NCI-H2227 treated with DMSO at 0.1 percent for 48 hours (cell line): Measurements from ENCODE around the gene SH2D3C.
"Not testable (repeated sequence)": the region's sequence is repeated elsewhere in the genome, so short reads cannot be mapped to it uniquely, and the experiment has no call there.

ENCODE experiments used
- DNase-seq: peaks from one replicate; lab custom pipeline; 2025; lab: John Stamatoyannopoulos, UW

Gene SH2D3C

GRCh38 chr9:127785023-127785932, 6.8 kb upstream of the SH2D3C start:
- peak; percentile 74 for DNase-seq

GRCh38 chr9:127783111-127784008, 4.9 kb upstream of the SH2D3C start:
- DNase-seq, result no peak

DNA sequence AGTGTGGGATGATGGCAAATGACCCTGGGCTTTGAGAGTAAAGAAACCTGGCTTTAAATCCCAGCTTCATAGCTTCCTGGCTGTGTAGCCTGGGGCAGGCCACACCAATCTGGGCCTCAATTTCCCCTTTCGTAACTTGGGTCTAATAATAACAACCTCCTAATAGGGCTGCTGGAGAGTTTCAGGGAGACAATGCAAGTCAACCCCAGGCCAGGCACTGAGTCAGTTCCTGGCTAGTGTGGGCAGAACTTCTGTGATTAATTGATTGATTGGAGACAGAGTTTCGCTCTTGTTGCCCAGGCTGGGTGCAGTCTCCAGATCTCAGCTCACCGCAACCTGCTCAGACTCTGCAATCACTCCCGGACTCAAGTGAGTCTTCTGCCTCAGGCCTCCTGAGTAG, 3.3 kb upstream of the SH2D3C start:
- DNase-seq, result no peak

DNA sequence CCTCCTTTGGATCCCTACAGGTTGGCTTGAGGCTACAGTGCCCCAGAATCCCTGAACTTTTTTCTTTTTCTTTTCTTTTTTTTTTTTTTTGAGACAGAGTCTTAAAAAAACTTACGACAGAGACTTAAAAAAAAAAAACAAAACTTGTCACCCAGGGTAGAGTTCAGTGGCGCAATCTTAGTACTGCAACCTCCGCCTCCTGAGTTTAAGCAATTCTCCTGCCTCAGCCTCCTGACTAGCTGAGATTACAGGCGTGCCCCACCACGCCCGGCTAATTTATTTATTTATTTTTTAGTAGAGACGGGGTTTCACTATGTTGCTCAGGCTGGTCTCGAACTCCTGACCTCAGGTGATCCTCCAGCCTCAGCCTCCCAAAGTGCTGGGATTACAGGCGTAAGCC, 2.4 kb upstream of the SH2D3C start:
- not testable (repeated sequence) for DNase-seq

GRCh38 chr9:127780126-127780885, 1.8 kb upstream of the SH2D3C start:
- no peak for DNase-seq

DNA sequence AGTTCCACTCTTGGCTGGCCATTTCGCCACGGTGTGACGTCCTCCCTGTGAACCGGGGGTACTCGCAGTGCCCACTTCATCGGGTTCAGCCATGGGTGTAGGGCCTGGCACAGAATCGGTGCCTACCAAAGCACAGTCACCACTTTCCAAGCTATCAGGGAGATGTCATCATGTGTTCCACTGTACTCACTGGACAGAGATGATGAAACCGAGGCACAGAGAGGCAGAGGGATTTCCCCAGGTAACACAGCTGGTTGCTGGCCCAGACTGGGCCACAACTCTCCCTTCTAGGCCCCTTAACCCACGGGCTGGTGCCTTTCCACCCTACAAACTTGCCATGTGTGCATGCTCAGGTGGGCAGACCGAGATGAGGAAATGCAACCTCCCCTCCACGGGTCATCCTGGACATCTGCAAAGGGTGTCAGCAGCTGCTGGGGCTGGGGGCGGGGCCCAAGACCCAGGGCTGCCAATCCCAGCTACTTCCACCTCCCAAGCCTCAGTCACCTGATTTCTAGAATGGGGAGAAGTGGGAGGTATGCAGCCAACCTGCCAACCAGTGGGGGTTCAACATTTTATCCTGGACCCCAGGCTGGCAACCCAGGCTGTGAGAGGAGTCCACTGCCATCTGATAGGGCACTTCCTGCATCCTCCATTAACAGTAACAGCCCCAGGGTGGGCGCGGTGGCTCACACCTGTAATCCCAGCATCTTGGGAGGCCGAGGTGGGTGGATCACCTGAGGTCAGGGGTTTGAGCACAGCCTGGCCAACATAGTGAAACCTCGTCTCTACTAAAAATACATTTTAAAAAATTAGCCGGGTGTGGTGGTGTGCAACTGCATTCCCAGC, 893 bp upstream of the SH2D3C start:
- DNase-seq, result no peak

GRCh38 chr9:127777368-127777980, 992 bp downstream of the SH2D3C start:
- no peak for DNase-seq

GRCh38 chr9:127776924-127777289, 1.6 kb downstream of the SH2D3C start:
- no peak for DNase-seq

DNA sequence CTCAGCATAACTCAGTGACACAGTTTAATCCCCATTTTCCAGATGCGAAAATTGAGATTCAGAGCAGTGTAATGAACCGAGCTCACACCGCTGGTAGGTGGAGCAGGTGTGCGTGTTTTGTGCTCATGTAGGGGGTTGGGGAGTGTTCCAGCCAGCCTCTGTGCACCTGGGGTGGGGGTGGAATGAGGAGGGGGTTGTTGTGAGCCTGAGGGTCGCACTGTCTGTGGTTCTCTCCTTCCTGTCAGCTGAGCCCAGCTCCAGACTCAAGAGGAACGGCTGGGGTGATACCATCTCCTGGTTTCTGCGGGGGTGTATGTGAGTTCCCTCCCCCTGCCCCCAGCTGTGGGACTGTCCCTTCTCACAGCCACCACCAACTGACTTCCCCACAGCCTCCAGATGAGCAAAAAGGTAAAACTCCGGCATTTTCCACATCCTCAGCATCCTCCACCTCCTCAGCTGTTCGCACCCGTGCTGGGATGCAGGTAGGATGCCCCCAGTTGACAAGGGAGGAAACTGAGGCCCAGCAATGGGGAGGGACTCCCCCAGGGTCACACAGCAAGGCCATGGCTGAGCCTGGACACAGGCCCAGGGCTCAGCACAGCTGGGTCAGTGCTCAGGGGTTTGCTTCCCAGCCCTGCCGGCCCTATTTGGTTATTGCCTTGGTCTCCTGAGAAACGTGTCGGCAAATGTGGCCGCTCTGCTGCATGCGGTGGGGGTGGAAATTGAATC, 2.1 kb downstream of the SH2D3C start:
- DNase-seq, result no peak

GRCh38 chr9:127773981-127774380, 4.5 kb downstream of the SH2D3C start:
- DNase-seq, result no peak

- DNase-seq, result no peak
These were observed 5.2 kb downstream of the SH2D3C start for GRCh38 chr9:127773272-127773671.

- DNase-seq, result no peak
These were observed 5.9 kb downstream of the SH2D3C start for GRCh38 chr9:127772603-127773002.

- DNase-seq, result no peak
These were observed 6.8 kb downstream of the SH2D3C start for GRCh38 chr9:127771570-127772189.

- peak; percentile 96 for DNase-seq
These were observed 7.4 kb downstream of the SH2D3C start for GRCh38 chr9:127770905-127771569.

GRCh38 chr9:127770583-127770904, 7.9 kb downstream of the SH2D3C start:
- DNase-seq, result no peak

- no peak for DNase-seq
These were observed 8.4 kb downstream of the SH2D3C start for GRCh38 chr9:127769929-127770582.

DNA sequence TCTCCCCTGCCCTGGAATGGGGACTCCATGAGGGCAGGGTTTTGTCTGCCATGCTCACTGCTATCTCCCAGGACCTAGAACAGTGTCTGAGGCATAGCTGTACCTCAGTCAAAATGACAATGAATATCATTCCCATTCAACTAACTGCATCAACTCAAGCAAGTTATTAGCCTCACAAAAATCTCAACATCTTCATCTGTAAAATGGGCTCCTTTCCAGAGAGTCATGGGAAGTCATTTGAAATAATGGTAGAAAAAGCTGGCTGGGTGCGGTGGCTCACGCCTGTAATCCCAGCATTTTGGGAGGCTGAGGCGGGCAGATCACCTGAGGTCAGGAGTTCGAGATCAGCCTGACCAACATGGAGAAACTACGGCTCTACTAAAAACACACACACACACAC, 9.4 kb downstream of the SH2D3C start:
- no peak for DNase-seq

GRCh38 chr9:127768698-127769097, 9.8 kb downstream of the SH2D3C start:
- DNase-seq, result no peak

GRCh38 chr9:127767909-127768331, 10.5 kb downstream of the SH2D3C start:
- DNase-seq, result no peak
